Spleen (tissue), 11 donors: Measurements from ENCODE around the gene NR3C2. TPM values are rescaled to one million over a fixed set of nuclear protein-coding genes. Genes with fewer than 3 reads are reported as not detected.
A peak's percentile ranks its signal among the peaks of the same experiment; 100 is the strongest.

Experiments used
- DNase-seq: peaks from one replicate; pipeline ENCODE4 v3.0.0-alpha.2; 2020
- H3K27ac ChIP-seq, 8 donors: fragments of 200-600 bp; sonication (generic) in 7 of 8; 1 replicate in 4 of 8; 2 replicates in 4 of 8; pipeline versions ENCODE4 v1.5.0 to v1.8.0; 2016 to 2021; ENCODE audit warnings: inconsistent platforms in 4 of 8, mild to moderate bottlenecking in 4 of 8, moderate library complexity in 1 of 8
- H3K27me3 ChIP-seq, 7 donors: fragments of 200-600 bp; sonication (generic) in 6 of 7; replicated peaks in 1 of 7; 1 replicate in 4 of 7; 2 replicates in 3 of 7; pipeline versions ENCODE4 v1.5.0 to v1.8.0; 2016 to 2021; ENCODE audit warnings: inconsistent platforms in 3 of 7, mild to moderate bottlenecking in 1 of 7
- H3K36me3 ChIP-seq, 6 donors: fragments of 200-600 bp; sonication (generic) in 5 of 6; 1 replicate in 4 of 6; 2 replicates in 2 of 6; pipeline versions ENCODE4 v1.5.0 to v1.8.0; 2016 to 2021; ENCODE audit warnings: inconsistent platforms in 2 of 6
- H3K4me1 ChIP-seq, 6 donors: fragments of 200-600 bp; sonication (generic) in 5 of 6; 1 replicate in 3 of 6; 2 replicates in 3 of 6; pipeline versions ENCODE4 v1.5.0 to v1.8.0; 2016 to 2021; ENCODE audit warnings: inconsistent platforms in 3 of 6
- H3K4me3 ChIP-seq, 8 donors: fragments of 200-600 bp; sonication (generic) in 7 of 8; 1 replicate in 4 of 8; 2 replicates in 4 of 8; pipeline versions ENCODE4 v1.5.0 to v1.8.0; 2016 to 2021; ENCODE audit warnings: inconsistent platforms in 4 of 8, mild to moderate bottlenecking in 4 of 8, moderate library complexity in 2 of 8
- H3K9me3 ChIP-seq, 8 donors: fragments of 200-600 bp; sonication (generic) in 7 of 8; 1 replicate in 4 of 8; 2 replicates in 4 of 8; pipeline versions ENCODE4 v1.5.0 to v1.8.0; 2016 to 2021; ENCODE audit warnings: inconsistent platforms in 4 of 8
- CTCF ChIP-seq, 11 experiments: fragments of 200-600 bp in 7 of 11; fragments of 450-650 bp in 4 of 11; sonication (generic) in 4 of 11; IDR thresholded peaks in 8 of 11; conservative IDR thresholded peaks in 3 of 11; 1 replicate in 7 of 11; 2 replicates in 4 of 11; pipeline versions ENCODE4 v1.4.0 to v1.8.0; 2016 to 2021; ENCODE audit warnings: antibody characterized with exemption in 11 of 11, inconsistent platforms in 4 of 11, mild to moderate bottlenecking in 1 of 11
- POLR2A ChIP-seq, 3 donors: fragments of 450-650 bp; IDR thresholded peaks; one replicate each; pipeline ENCODE4 v1.5.1; 2017; ENCODE audit warnings: antibody characterized with exemption in 3 of 3, mild to moderate bottlenecking in 1 of 3
- POLR2AphosphoS5 ChIP-seq, 3 donors: sonication (generic); formaldehyde crosslinking; IDR thresholded peaks; one replicate each; pipeline ENCODE4 v1.5.1; 2017; ENCODE audit warnings: antibody characterized with exemption in 3 of 3
- WGBS, 5 donors: extraction: QIAGEN DNeasy Blood & Tissue Kit in 3 of 5; methylation state at CpG; one replicate each; pipeline versions ENCODE4 v1.1.5 to v1.1.7; 2013 to 2018; 5-methylcytosine and 5-hydroxymethylcytosine counted together
- intact Hi-C: fragments of 100-400 bp; cut with DNase I; formaldehyde crosslinking; loops from one replicate; pipeline ENCODE4 v1.15.0; 2023; ENCODE audit warnings: low total_unique reads
- polyA plus RNA-seq, 3 donors: library from polyadenylated mRNA; stranded (reverse); fragments of 200-250 nt; gene quantifications; one replicate each; pipeline ENCODE4 v1.2.1, GENCODE V29; 2013
- total RNA-seq, 7 donors: library from RNA; depleted of rRNA in 3 of 7; stranded (reverse); fragments of >200 nt in 3 of 7; fragmentation: NEBNext Ultra II Directional in 4 of 7; extraction: Animal tissue kit (Norgen Biotek cat#: 25700) in 4 of 7; gene quantifications; one replicate each; pipeline versions ENCODE4 v1.1.0 to v1.2.1, GENCODE V29; 2016 to 2021
- donor health status: healthy with polysubstance abuse.
- donor health status: DM: no; HTN: no; CAD: no; lungs with moderate emphysema.
- donor health status: DM: no; HTN: no; CAD: no.
- donor health status: Bipolar disorder and iron deficiency.
- donor health status: healthy.
- donor health status: DM: no; HTN: no; CAD: no.
- donor health status: DM: yes; HTN: yes; CAD: no.

Gene NR3C2
- total and polyA plus RNA-seq, 10 donors: 1.2 to 25.9 (median 16.2) TPM

- Histone ChIP-seq H3K9me3 (no peaks in the 10 kb centered on the region), H3K36me3 (peaks cover 0 to 11% (median 0%) of the 10 kb centered on the region in 6 donors), H3K27ac (no peak overlapping the region), H3K4me3 (no peak overlapping the region), H3K4me1 (no peaks in the 10 kb centered on the region), H3K27me3 (no peaks in the 10 kb centered on the region)
- DNase-seq: no peak
- intact Hi-C loops: no loop called here
- WGBS, 5 donors: 91 to 97% (median 95%) methylated on average over 11 of the region's 11 CpGs
- TF ChIP-seq POLR2A (IDR thresholded peaks at IDR 0.05): no peak
- TF ChIP-seq CTCF (IDR thresholded peaks at IDR 0.05 in 8 of 11, conservative IDR thresholded peaks at IDR 0.05 in 3 of 11): no peak
- no peak for TF ChIP-seq POLR2AphosphoS5 (IDR thresholded peaks at IDR 0.05)
Observed at GRCh38 chr4:148092316-148093014, 349.7 kb downstream of the NR3C2 start.

GRCh38 chr4:148091896-148092295, 350.3 kb downstream of the NR3C2 start:
- no peak for DNase-seq
- Histone ChIP-seq H3K4me1 (no peaks in the 10 kb centered on the region), H3K4me3 (no peak overlapping the region), H3K27me3 (no peaks in the 10 kb centered on the region), H3K36me3 (peaks cover 0 to 11% (median 0%) of the 10 kb centered on the region in 6 donors), H3K9me3 (no peaks in the 10 kb centered on the region), H3K27ac (no peak overlapping the region)
- TF ChIP-seq CTCF (IDR thresholded peaks at IDR 0.05 in 8 of 11, conservative IDR thresholded peaks at IDR 0.05 in 3 of 11): no peak
- no peak for TF ChIP-seq POLR2AphosphoS5 (IDR thresholded peaks at IDR 0.05)
- TF ChIP-seq POLR2A (IDR thresholded peaks at IDR 0.05): no peak
- 85 to 88% (median 86%) methylated on average over 4 of the region's 4 CpGs for WGBS, 5 donors
- intact Hi-C loops: no loop called here

GRCh38 chr4:148090503-148091476, 351.4 kb downstream of the NR3C2 start:
- Histone ChIP-seq H3K4me3 (no peak overlapping the region), H3K27ac (no peak overlapping the region), H3K4me1 (no peaks in the 10 kb centered on the region), H3K9me3 (no peaks in the 10 kb centered on the region), H3K27me3 (no peaks in the 10 kb centered on the region), H3K36me3 (peaks cover 0 to 11% (median 0%) of the 10 kb centered on the region in 6 donors)
- 91 to 97% (median 95%) methylated on average over 14 to 17 of the region's 17 CpGs for WGBS, 5 donors
- TF ChIP-seq CTCF (IDR thresholded peaks at IDR 0.05 in 8 of 11, conservative IDR thresholded peaks at IDR 0.05 in 3 of 11) (no peak), POLR2AphosphoS5 (IDR thresholded peaks at IDR 0.05) (peak in 1 of 3 donors; percentile 29), POLR2A (IDR thresholded peaks at IDR 0.05) (no peak)
- intact Hi-C loops: no loop called here
- no peak for DNase-seq

- WGBS, 5 donors: 73 to 95% (median 91%) methylated on average over 6 of the region's 6 CpGs
- H3K4me1 ChIP-seq: no peaks in the 10 kb centered on the region
Observed at GRCh38 chr4:148090029-148090428, 352.2 kb downstream of the NR3C2 start.

More at GRCh38 chr4:148090029-148090428, 352.2 kb downstream of the NR3C2 start:
- no peak overlapping the region for H3K4me3 ChIP-seq
- no peaks in the 10 kb centered on the region for H3K9me3 ChIP-seq
- no peak for TF ChIP-seq POLR2AphosphoS5 (IDR thresholded peaks at IDR 0.05)
- TF ChIP-seq CTCF (IDR thresholded peaks at IDR 0.05 in 8 of 11, conservative IDR thresholded peaks at IDR 0.05 in 3 of 11): no peak
- TF ChIP-seq POLR2A (IDR thresholded peaks at IDR 0.05): no peak
- no peaks in the 10 kb centered on the region for H3K27me3 ChIP-seq
- intact Hi-C loops: no loop called here
- peaks cover 0 to 11% (median 0%) of the 10 kb centered on the region in 6 donors for H3K36me3 ChIP-seq
- no peak overlapping the region for H3K27ac ChIP-seq
- no peak for DNase-seq
